ENCODE data around the gene CLDN7. TPM values are rescaled to one million over a fixed set of nuclear protein-coding genes. Genes with fewer than 3 reads are reported as not detected.

CLDN7 gene
- total RNA-seq, 1 experiment from 2014 or later: 177 TPM

DNA sequence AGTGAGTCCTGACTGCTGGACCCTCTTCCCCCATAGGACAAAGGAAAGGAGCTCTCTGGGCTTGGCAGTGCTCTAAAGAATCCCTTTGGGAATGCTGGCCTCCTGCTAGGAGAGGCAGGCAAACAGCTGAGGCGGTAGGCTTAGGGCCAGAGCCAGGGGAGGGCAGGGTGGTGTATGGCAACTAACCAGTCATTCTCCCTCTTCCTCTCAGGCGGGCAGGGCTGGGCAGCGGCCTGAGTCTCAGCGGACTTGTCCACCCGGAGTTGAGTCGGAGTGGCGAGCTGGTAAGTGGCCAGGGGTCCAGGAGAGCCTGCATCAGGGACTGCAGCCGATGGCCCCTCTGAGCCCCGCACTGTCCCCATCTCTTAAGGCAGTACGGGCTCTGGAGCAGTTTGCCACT is 38.2 kb downstream of the CLDN7 start:
- H3K4me2 ChIP-seq (ENCODE audit: insufficient read depth, insufficient read length, low read length): no peak overlapping the region
- H2BK120ac ChIP-seq (ENCODE audit: low read depth, low read length, poor library complexity, severe bottlenecking): no peak overlapping the region
- no peak overlapping the region for H2BK15ac ChIP-seq (ENCODE audit: low read depth, low read length)
- no peak overlapping the region for H3K9ac ChIP-seq (ENCODE audit: extremely low read depth, insufficient read length, low read length)
- H3K27me3 Mint-ChIP-seq (ENCODE audit: low read depth): peaks cover 1% of the 10 kb centered on the region; the same call in 1 of the 2 replicates
- no peak for DNase-seq
- TF ChIP-seq, protein P1, sequence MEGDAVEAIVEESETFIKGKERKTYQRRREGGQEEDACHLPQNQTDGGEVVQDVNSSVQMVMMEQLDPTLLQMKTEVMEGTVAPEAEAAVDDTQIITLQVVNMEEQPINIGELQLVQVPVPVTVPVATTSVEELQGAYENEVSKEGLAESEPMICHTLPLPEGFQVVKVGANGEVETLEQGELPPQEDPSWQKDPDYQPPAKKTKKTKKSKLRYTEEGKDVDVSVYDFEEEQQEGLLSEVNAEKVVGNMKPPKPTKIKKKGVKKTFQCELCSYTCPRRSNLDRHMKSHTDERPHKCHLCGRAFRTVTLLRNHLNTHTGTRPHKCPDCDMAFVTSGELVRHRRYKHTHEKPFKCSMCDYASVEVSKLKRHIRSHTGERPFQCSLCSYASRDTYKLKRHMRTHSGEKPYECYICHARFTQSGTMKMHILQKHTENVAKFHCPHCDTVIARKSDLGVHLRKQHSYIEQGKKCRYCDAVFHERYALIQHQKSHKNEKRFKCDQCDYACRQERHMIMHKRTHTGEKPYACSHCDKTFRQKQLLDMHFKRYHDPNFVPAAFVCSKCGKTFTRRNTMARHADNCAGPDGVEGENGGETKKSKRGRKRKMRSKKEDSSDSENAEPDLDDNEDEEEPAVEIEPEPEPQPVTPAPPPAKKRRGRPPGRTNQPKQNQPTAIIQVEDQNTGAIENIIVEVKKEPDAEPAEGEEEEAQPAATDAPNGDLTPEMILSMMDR (conservative IDR thresholded peaks at IDR 0.05): no peak
- H3K23me2 ChIP-seq (ENCODE audit: insufficient read length, low read depth, low read length, poor library complexity, severe bottlenecking): peaks cover 5% of the 10 kb centered on the region
- no peak overlapping the region for H2AK5ac ChIP-seq (ENCODE audit: insufficient read length, low read length)
- H4K8ac ChIP-seq (replicated peaks; ENCODE audit: insufficient read length, low read depth, low read length): no peak overlapping the region
- no peak overlapping the region for H3K4me3 Mint-ChIP-seq
- no peaks in the 10 kb centered on the region for H3K79me2 ChIP-seq (ENCODE audit: insufficient read depth, low read length)
- H3K14ac ChIP-seq (ENCODE audit: insufficient read depth, low read length): no peak overlapping the region
- H3K9me3 Mint-ChIP-seq: no peaks in the 10 kb centered on the region; a peak in 1 of 5 replicates
- H3K18ac ChIP-seq (ENCODE audit: insufficient read length, low read depth, low read length): no peak overlapping the region
- H3K27me3 ChIP-seq (ENCODE audit: insufficient read depth, low read length): no peaks in the 10 kb centered on the region
- no peak overlapping the region for H3K4ac ChIP-seq (ENCODE audit: low read depth, low read length)
- no peaks in the 10 kb centered on the region for H3K4me1 ChIP-seq (ENCODE audit: insufficient read depth, low read length)
- H3K9me3 ChIP-seq (ENCODE audit: control insufficient read depth, low read depth, low read length): no peaks in the 10 kb centered on the region
- H4K5ac ChIP-seq (ENCODE audit: insufficient read length, low read depth, low read length): no peak overlapping the region
- no peaks in the 10 kb centered on the region for H4K20me1 ChIP-seq (ENCODE audit: control insufficient read depth, insufficient read depth, insufficient read length)
- no peak overlapping the region for H3K23ac ChIP-seq (ENCODE audit: insufficient read length, low read depth, low read length)
- H4K91ac ChIP-seq (ENCODE audit: insufficient read length, low read depth, low read length): no peak overlapping the region
- H3K56ac ChIP-seq (ENCODE audit: insufficient read length, low read depth, low read length): no peak overlapping the region
- H3T11ph ChIP-seq (ENCODE audit: low read length): no peak overlapping the region
- H2BK5ac ChIP-seq (ENCODE audit: insufficient read length, low read length): no peak overlapping the region
- no peak overlapping the region for H3K27ac ChIP-seq (ENCODE audit: insufficient read length, low read depth, low read length)
- H2BK20ac ChIP-seq (ENCODE audit: low read depth, low read length, poor library complexity, severe bottlenecking): no peak overlapping the region
- H3K4me1 Mint-ChIP-seq: peaks cover 19 to 23% of the 10 kb centered on the region in 2 experiments
- H2AFZ ChIP-seq (ENCODE audit: low read length): no peak overlapping the region
- H3K36me3 Mint-ChIP-seq (ENCODE audit: insufficient read depth in 1 of 3, low read depth in 3 of 3): peaks cover 31 to 79% (median 68%) of the 10 kb centered on the region in 3 experiments; a peak in 6 of 7 replicates
- H2BK12ac ChIP-seq (ENCODE audit: insufficient read length, low read depth, low read length): no peak overlapping the region
- H3K79me1 ChIP-seq (ENCODE audit: insufficient read depth, low read depth, low read length, poor library complexity, severe bottlenecking): no peaks in the 10 kb centered on the region
- no peak overlapping the region; a peak in 1 of 7 replicates for H3K27ac Mint-ChIP-seq
- no CpG with 5 or more reads among the region's 10 CpGs for WGBS (ENCODE audit: extremely low coverage, insufficient read length, low lambda C conversion rate)

All from H9 (cell line).